Panc1 (cell line): ENCODE measurements around the gene KIAA1217.

Source experiments
- POLR2AphosphoS5 ChIP-seq: IDR thresholded peaks from 2 replicates; pipeline ENCODE4 v1.6.1; 2012; ENCODE audit warnings: mild to moderate bottlenecking, low read depth, low read length, moderate library complexity
- SIN3A ChIP-seq: IDR thresholded peaks from 2 replicates; pipeline ENCODE4 v1.6.1; 2012; ENCODE audit warnings: low read depth, mild to moderate bottlenecking, low read length, moderate library complexity, borderline replicate concordance; ENCODE audit not compliant: insufficient read depth
- TCF7L2 ChIP-seq: IDR thresholded peaks from 2 replicates; pipeline ENCODE4 v1.6.1; 2011; ENCODE audit warnings: mild to moderate bottlenecking, low read depth, low read length, inconsistent platforms
- TF ChIP-seq, protein P1 (sequence below), 2 experiments: IDR thresholded peaks; 2 replicates each; pipeline ENCODE4 v1.6.1; 2011 to 2012; ENCODE audit warnings: low read depth in 2 of 2, control low read depth in 1 of 2, low read length in 1 of 2, mild to moderate bottlenecking in 1 of 2, moderate library complexity in 1 of 2; ENCODE audit not compliant: insufficient read depth in 1 of 2
- TF ChIP-seq, protein P2 (sequence below): fragments of 450-650 bp; IDR thresholded peaks from 2 replicates; pipeline ENCODE4 v1.5.1; 2017; ENCODE audit warnings: mild to moderate bottlenecking

DNA sequence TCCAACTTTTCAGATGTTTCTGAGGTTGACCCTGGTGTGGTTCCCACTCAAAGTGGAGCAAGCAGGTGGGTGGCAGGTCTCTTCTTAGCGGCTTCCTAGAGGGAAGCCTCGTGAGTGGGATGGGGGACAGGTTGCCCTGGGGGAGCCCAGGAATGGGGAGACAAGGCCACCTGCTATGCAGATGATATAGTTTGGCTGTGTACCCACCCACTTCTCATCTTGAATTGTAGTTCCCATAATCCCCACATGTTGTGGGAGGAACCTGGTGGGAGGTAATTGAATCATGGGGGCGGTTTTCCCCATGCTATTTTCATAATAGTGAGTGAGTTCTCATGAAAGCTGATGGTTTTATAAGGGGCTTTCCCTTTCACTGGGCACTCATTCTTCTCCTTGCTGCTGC, 68.3 kb downstream of the KIAA1217 start:
- TF ChIP-seq, protein P1, sequence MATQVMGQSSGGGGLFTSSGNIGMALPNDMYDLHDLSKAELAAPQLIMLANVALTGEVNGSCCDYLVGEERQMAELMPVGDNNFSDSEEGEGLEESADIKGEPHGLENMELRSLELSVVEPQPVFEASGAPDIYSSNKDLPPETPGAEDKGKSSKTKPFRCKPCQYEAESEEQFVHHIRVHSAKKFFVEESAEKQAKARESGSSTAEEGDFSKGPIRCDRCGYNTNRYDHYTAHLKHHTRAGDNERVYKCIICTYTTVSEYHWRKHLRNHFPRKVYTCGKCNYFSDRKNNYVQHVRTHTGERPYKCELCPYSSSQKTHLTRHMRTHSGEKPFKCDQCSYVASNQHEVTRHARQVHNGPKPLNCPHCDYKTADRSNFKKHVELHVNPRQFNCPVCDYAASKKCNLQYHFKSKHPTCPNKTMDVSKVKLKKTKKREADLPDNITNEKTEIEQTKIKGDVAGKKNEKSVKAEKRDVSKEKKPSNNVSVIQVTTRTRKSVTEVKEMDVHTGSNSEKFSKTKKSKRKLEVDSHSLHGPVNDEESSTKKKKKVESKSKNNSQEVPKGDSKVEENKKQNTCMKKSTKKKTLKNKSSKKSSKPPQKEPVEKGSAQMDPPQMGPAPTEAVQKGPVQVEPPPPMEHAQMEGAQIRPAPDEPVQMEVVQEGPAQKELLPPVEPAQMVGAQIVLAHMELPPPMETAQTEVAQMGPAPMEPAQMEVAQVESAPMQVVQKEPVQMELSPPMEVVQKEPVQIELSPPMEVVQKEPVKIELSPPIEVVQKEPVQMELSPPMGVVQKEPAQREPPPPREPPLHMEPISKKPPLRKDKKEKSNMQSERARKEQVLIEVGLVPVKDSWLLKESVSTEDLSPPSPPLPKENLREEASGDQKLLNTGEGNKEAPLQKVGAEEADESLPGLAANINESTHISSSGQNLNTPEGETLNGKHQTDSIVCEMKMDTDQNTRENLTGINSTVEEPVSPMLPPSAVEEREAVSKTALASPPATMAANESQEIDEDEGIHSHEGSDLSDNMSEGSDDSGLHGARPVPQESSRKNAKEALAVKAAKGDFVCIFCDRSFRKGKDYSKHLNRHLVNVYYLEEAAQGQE (IDR thresholded peaks at IDR 0.05; ENCODE audit: insufficient read depth in 1 of 2, low read depth in 2 of 2, low read length in 1 of 2), result no peak
- TF ChIP-seq POLR2AphosphoS5 (no peak), SIN3A (no peak), TCF7L2 (no peak)
- TF ChIP-seq, protein P2, sequence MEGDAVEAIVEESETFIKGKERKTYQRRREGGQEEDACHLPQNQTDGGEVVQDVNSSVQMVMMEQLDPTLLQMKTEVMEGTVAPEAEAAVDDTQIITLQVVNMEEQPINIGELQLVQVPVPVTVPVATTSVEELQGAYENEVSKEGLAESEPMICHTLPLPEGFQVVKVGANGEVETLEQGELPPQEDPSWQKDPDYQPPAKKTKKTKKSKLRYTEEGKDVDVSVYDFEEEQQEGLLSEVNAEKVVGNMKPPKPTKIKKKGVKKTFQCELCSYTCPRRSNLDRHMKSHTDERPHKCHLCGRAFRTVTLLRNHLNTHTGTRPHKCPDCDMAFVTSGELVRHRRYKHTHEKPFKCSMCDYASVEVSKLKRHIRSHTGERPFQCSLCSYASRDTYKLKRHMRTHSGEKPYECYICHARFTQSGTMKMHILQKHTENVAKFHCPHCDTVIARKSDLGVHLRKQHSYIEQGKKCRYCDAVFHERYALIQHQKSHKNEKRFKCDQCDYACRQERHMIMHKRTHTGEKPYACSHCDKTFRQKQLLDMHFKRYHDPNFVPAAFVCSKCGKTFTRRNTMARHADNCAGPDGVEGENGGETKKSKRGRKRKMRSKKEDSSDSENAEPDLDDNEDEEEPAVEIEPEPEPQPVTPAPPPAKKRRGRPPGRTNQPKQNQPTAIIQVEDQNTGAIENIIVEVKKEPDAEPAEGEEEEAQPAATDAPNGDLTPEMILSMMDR, result no peak
